CD14-positive monocyte (primary cell): ENCODE measurements around the gene SPATA9. TPM values are rescaled to one million over a fixed set of nuclear protein-coding genes. Genes with fewer than 3 reads are reported as not detected.

ENCODE experiments used
- DNase-seq, 3 donors: peaks; one replicate each; pipeline ENCODE4 v3.0.0-alpha.2; 2011 to 2022
- H2AFZ ChIP-seq: 2 replicates; pipeline ENCODE4 v1.6.0; 2012; ENCODE audit warnings: mild to moderate bottlenecking, low read depth, low read length, inconsistent platforms; ENCODE audit not compliant: insufficient read depth, poor library complexity, severe bottlenecking
- H3K27ac ChIP-seq, 2 donors: 1 replicate in 1 of 2; 2 replicates in 1 of 2; pipeline ENCODE4 v1.5.1; 2012 to 2013; ENCODE audit warnings: low read length in 2 of 2, control low read depth in 1 of 2, inconsistent platforms in 1 of 2, low read depth in 1 of 2, mild to moderate bottlenecking in 1 of 2
- H3K27me3 ChIP-seq, 2 donors: one replicate each; pipeline versions ENCODE4 v1.6.0 to v1.6.1; 2011 to 2013; ENCODE audit warnings: low read length in 2 of 2; ENCODE audit not compliant: control insufficient read depth in 2 of 2, insufficient read depth in 2 of 2
- H3K36me3 ChIP-seq, 2 donors: replicated peaks in 1 of 2; 1 replicate in 1 of 2; 2 replicates in 1 of 2; pipeline versions ENCODE4 v1.5.1 to v1.6.1; 2012 to 2013; ENCODE audit warnings: low read length in 2 of 2, control low read depth in 1 of 2, inconsistent platforms in 1 of 2, mild to moderate bottlenecking in 1 of 2; ENCODE audit not compliant: insufficient read depth in 2 of 2, control insufficient read depth in 1 of 2
- H3K4me1 ChIP-seq, 2 donors: 1 replicate in 1 of 2; 2 replicates in 1 of 2; pipeline versions ENCODE4 v1.5.1 to v1.6.1; 2012 to 2013; ENCODE audit warnings: low read length in 2 of 2, control low read depth in 1 of 2, inconsistent platforms in 1 of 2, mild to moderate bottlenecking in 1 of 2, moderate library complexity in 1 of 2; ENCODE audit not compliant: insufficient read depth in 2 of 2, control insufficient read depth in 1 of 2
- H3K4me2 ChIP-seq: replicated peaks from 2 replicates; pipeline ENCODE3; 2012; ENCODE audit warnings: low read length, moderate library complexity, mild to moderate bottlenecking; ENCODE audit not compliant: poor library complexity, severe bottlenecking; ENCODE audit errors: extremely low read depth
- H3K4me3 ChIP-seq, 3 experiments: fragments of 200-600 bp in 1 of 3; sonication (generic) in 1 of 3; replicated peaks in 1 of 3; 1 replicate in 2 of 3; 2 replicates in 1 of 3; pipeline ENCODE4 v1.5.1; 2011 to 2013; ENCODE audit warnings: low read length in 3 of 3, mild to moderate bottlenecking in 3 of 3, control low read depth in 2 of 3, low read depth in 2 of 3, inconsistent platforms in 1 of 3, moderate library complexity in 1 of 3
- H3K79me2 ChIP-seq: 2 replicates; pipeline ENCODE4 v1.6.0; 2012; ENCODE audit warnings: mild to moderate bottlenecking, control low read depth, inconsistent platforms, low read length, moderate library complexity; ENCODE audit not compliant: insufficient read depth
- H3K9ac ChIP-seq: 2 replicates; pipeline ENCODE4 v1.6.0; 2017; ENCODE audit warnings: low read length, mild to moderate bottlenecking; ENCODE audit not compliant: insufficient read depth, poor library complexity, severe bottlenecking
- H3K9me3 ChIP-seq, 2 donors: replicated peaks in 1 of 2; 1 replicate in 1 of 2; 2 replicates in 1 of 2; pipeline versions ENCODE4 v1.5.1 to v1.6.1; 2012 to 2013; ENCODE audit warnings: low read length in 2 of 2, control low read depth in 1 of 2; ENCODE audit not compliant: control insufficient read depth in 1 of 2, insufficient read depth in 1 of 2
- H4K20me1 ChIP-seq: 2 replicates; pipeline ENCODE4 v1.6.0; 2012; ENCODE audit warnings: mild to moderate bottlenecking, low read length, control low read depth, moderate library complexity; ENCODE audit not compliant: insufficient read depth
- H3K27ac Mint-ChIP-seq, 7 donors: one replicate each; pipeline ENCODE4 v1.8.0; 2020; ENCODE audit warnings: mild to moderate bottlenecking in 7 of 7, mixed read lengths in 7 of 7, moderate library complexity in 6 of 7, inconsistent platforms in 2 of 7
- H3K27me3 Mint-ChIP-seq, 3 donors: one replicate each; pipeline ENCODE4 v1.8.0; 2021 to 2022; ENCODE audit warnings: low read depth in 3 of 3, mild to moderate bottlenecking in 3 of 3, mixed read lengths in 3 of 3, moderate library complexity in 3 of 3, inconsistent platforms in 1 of 3
- H3K36me3 Mint-ChIP-seq, 2 donors: one replicate each; pipeline ENCODE4 v1.8.0; 2020; ENCODE audit warnings: mixed read lengths in 2 of 2, inconsistent platforms in 1 of 2, mild to moderate bottlenecking in 1 of 2
- H3K4me1 Mint-ChIP-seq: one replicate; pipeline ENCODE4 v1.8.0; 2020; ENCODE audit warnings: mild to moderate bottlenecking, mixed read lengths
- H3K4me3 Mint-ChIP-seq, 2 donors: one replicate each; pipeline ENCODE4 v1.8.0; 2020; ENCODE audit warnings: mild to moderate bottlenecking in 2 of 2, mixed read lengths in 2 of 2, moderate library complexity in 1 of 2
- H3K9me3 Mint-ChIP-seq, 7 donors: one replicate each; pipeline ENCODE4 v1.8.0; 2020 to 2022; ENCODE audit warnings: mixed read lengths in 7 of 7, mild to moderate bottlenecking in 6 of 7, moderate library complexity in 6 of 7, inconsistent platforms in 2 of 7
- CTCF ChIP-seq: fragments of 200-600 bp; IDR thresholded peaks from one replicate; pipeline ENCODE4 v1.8.0; 2022; ENCODE audit warnings: antibody characterized with exemption, mild to moderate bottlenecking
- WGBS: methylation state at CpG from one replicate; pipeline ENCODE4 v1.1.5; 2013; ENCODE audit warnings: missing lambda C conversion rate; ENCODE audit not compliant: insufficient coverage; 5-methylcytosine and 5-hydroxymethylcytosine counted together
- intact Hi-C, 2 donors: fragments of 100-400 bp; cut with micrococcal nuclease; formaldehyde crosslinking; loops; one replicate each; pipeline versions ENCODE4 v1.15.0 to v1.15.1; 2023
- polyA plus RNA-seq, 3 donors: library from polyadenylated mRNA; depleted of rRNA in 1 of 3; unstranded in 2 of 3; stranded (reverse) in 1 of 3; fragments of 300-500 nt in 2 of 3; fragments of >200 nt in 1 of 3; fragmentation: Illumina TruSeq in 2 of 3; gene quantifications; 1 replicate in 2 of 3; 2 replicates in 1 of 3; pipeline ENCODE4 v1.2.3, GENCODE V29; 2012 to 2021

The SPATA9 gene
- polyA plus RNA-seq, 3 donors = not detected

GRCh38 chr5:95660060-95660459, 22.7 kb downstream of the SPATA9 start:
- Histone ChIP-seq H3K27me3 (no peaks in the 10 kb centered on the region), H3K36me3 (no peaks in the 10 kb centered on the region), H3K79me2 (no peaks in the 10 kb centered on the region), H3K9me3 (no peaks in the 10 kb centered on the region), H3K4me1 (no peaks in the 10 kb centered on the region), H3K4me3 (no peak overlapping the region), H2AFZ (no peak overlapping the region), H3K4me2 (no peak overlapping the region), H3K9ac (no peak overlapping the region), H3K27ac (no peak overlapping the region), H4K20me1 (no peaks in the 10 kb centered on the region)
- no peaks in the 10 kb centered on the region for H3K27me3 Mint-ChIP-seq
- TF ChIP-seq CTCF = no peak
- no peaks in the 10 kb centered on the region for H3K4me1 Mint-ChIP-seq
- H3K4me3 Mint-ChIP-seq = no peak overlapping the region
- intact Hi-C loops = loop anchor here in 1 of 2 donors (5.0 kb wide), 1 partner anchor 937 kb away; no protein-coding TSS in a partner anchor
- WGBS = no CpG with 5 or more reads among the region's 2 CpGs
- no peak for DNase-seq
- H3K36me3 Mint-ChIP-seq = no peaks in the 10 kb centered on the region
- no peak overlapping the region for H3K27ac Mint-ChIP-seq
- H3K9me3 Mint-ChIP-seq = no peaks in the 10 kb centered on the region

GRCh38 chr5:95655575-95655974, 27.2 kb downstream of the SPATA9 start:
- H3K27me3 ChIP-seq = no peaks in the 10 kb centered on the region
- Mint-ChIP-seq H3K4me1 (no peaks in the 10 kb centered on the region), H3K27me3 (no peaks in the 10 kb centered on the region), H3K36me3 (no peaks in the 10 kb centered on the region), H3K4me3 (no peak overlapping the region), H3K9me3 (no peaks in the 10 kb centered on the region), H3K27ac (no peak overlapping the region)
- H4K20me1 ChIP-seq = no peaks in the 10 kb centered on the region
- WGBS = 80% methylated on average over 1 of the region's 1 CpG
- no peak for TF ChIP-seq CTCF
- no peak overlapping the region for H3K4me2 ChIP-seq
- no peak overlapping the region for H2AFZ ChIP-seq
- no peak overlapping the region for H3K27ac ChIP-seq
- intact Hi-C loops = no loop called here
- H3K4me3 ChIP-seq = no peak overlapping the region
- no peaks in the 10 kb centered on the region for H3K79me2 ChIP-seq
- no peak overlapping the region for H3K9ac ChIP-seq
- H3K9me3 ChIP-seq = no peaks in the 10 kb centered on the region
- DNase-seq = no peak
- no peaks in the 10 kb centered on the region for H3K36me3 ChIP-seq
- H3K4me1 ChIP-seq = no peaks in the 10 kb centered on the region
